ENCODE data around the gene CEP97. TPM values are rescaled to one million over a fixed set of nuclear protein-coding genes. Genes with fewer than 3 reads are reported as not detected.

CEP97 gene
- total RNA-seq, result 13.6 and 16.9 TPM in 2 replicates

GRCh38 chr3:101724329-101725193 is at the start of gene CEP97:
CEP97 (plus strand) TSS chr3:101724614; CDS start chr3:101724677, 63 bp downstream.

GRCh38 chr3:101676765-101677435 is 47.5 kb upstream of the CEP97 start, which contains the start of gene ZBTB11:
ZBTB11 (minus strand) TSS chr3:101677132; CDS start chr3:101676914, 218 bp downstream.

GRCh38 chr3:101779047-101779821 is 54.8 kb downstream of the CEP97 start, which contains the start of gene NXPE3:
NXPE3 (plus strand) TSS chr3:101779211; CDS start chr3:101785597, 6,386 bp downstream.

Other genes starting within 250 kb of the CEP97 start
- gene SENP7, start 211.4 kb upstream of the CEP97 start, total RNA-seq, result 22.6 and 25.0 TPM in 2 replicates
- 48.5 and 50.9 TPM in 2 replicates for gene TRMT10C, start 162.7 kb upstream of the CEP97 start, total RNA-seq
- 164 and 171 TPM in 2 replicates for gene PCNP, start 150.4 kb upstream of the CEP97 start, total RNA-seq
- gene ZBTB11, start 47.5 kb upstream of the CEP97 start, total RNA-seq, result 32.7 and 35.0 TPM in 2 replicates
- 1,867 and 2,256 TPM in 2 replicates for gene RPL24, start 37.9 kb upstream of the CEP97 start, total RNA-seq
- 11.2 and 11.5 TPM in 2 replicates for gene NXPE3, start 54.6 kb downstream of the CEP97 start, total RNA-seq
- gene NFKBIZ, start 124.9 kb downstream of the CEP97 start, total RNA-seq, result 31.1 and 37.5 TPM in 2 replicates

Measured in thoracic aorta endothelial cell (primary cell).